Stimulated activated CD8-positive, alpha-beta memory T cell treated with anti-CD3 and anti-CD28 coated beads, Interleukin-7, amount 100 ng/mL, for 4 hours (primary cell): ENCODE data around the gene LAMTOR1.

Experiments used
- DNase-seq, 2 donors: peaks; one replicate each; pipeline ENCODE4 v3.0.0-alpha.2; 2020; ENCODE audit warnings: low read depth in 2 of 2

The LAMTOR1 gene

DNA sequence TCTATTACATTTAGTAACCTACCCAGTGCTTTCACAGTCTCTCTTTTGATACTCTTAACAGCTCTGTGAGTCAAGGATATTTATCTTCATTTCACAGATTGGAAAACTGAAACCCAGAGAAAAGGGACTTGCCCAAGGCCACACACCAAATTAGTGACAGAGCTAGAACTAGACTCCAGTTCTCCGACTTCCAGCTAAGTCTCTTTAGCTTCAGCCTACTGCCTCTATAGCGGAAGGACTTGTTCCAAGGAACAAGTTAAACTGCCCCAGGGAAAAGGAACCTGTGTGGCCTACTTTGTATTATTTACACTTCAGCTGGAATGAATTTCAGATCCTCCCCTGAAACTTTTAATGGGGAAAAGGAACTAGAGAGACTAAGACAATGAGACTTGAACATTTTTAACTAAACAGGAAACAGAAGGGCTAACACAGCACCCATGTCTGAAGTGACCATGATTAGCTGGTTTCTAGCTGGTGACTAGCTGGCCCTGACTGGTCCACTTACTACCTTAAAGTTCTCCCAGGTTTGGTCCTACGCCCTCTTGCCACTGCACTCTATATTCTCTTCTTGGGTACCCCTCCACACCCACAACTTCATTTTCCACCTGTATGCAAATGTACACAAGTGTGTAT is 21.2 kb downstream of the LAMTOR1 start:
- no peak for DNase-seq

GRCh38 chr11:72081184-72081644 is 21.9 kb downstream of the LAMTOR1 start:
- no peak for DNase-seq

GRCh38 chr11:72080326-72081183 is 22.5 kb downstream of the LAMTOR1 start, which contains the start of the genes LRRC51 and NUMA1:
TSS of gene LRRC51 (plus strand) at chr11:72080850. CDS start at chr11:72089084, 8,234 bp downstream.
TSS of gene NUMA1 (minus strand) at chr11:72080542. CDS start at chr11:72035943, 44,599 bp downstream.
- DNase-seq, result peak; percentile 98 to 99

DNA sequence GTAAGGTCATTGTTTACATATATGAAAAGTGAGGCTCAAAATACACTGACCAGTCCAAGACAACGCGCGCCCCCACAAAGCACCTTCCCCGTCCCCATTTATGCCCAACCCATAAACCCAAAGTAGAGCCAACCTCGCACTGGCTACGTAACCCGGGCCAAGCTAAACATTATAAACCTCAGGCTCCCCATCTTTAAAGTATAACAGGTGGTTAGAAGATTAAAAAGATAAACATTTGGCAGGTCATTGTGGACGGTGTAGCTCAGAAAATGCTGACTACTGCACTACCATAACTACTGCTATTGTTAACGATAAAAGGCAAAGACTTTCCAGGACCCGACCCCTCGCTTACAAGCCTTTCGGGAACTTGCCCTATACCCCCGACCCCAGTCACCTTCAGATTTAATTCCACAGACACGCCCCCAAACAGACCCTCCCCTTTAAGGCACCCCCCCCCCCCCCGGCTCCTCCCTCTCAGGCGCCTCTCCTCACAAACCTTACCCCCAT is 23.2 kb downstream of the LAMTOR1 start:
- DNase-seq, result no peak

DNA sequence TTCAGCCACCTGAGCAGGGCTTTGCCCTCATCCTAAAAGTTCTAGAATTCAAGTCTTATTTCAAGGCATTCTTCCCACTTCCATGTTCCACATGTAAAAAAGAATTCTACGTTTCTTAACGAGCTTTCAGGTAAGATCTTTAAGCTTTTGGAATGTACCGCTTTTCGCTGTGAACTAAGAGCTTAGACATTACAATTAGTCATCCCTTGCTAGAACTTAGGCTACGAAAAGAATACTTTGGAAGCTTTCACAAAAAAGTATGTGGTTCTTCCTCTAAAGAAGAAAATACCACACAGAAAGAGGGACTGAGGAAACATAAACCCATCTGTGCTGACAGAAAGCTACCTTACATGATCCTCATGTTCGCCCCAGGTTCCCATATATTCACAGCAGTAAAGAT is 24.6 kb downstream of the LAMTOR1 start:
- DNase-seq, result no peak

DNA sequence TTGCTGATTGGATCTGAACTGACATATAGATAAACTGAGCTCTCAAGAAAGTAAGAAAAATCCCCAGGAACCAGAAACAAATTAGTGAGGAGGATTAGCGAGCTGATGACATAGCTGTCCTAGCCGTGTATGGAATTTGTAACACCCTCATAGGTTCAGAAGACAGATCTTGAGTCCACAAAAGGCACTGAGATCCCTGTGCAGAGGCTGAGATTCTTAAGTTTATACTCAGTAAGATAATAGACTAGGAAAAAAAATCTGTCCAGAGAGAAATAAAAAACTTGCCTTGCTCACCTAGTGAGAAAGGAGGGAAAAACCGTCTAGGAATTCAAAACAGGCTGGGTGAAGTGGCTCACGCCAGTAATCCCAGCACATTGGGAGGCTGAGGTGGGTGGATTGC is 27.3 kb downstream of the LAMTOR1 start:
- no peak for DNase-seq

- no peak for DNase-seq
These were observed 28.0 kb downstream of the LAMTOR1 start for GRCh38 chr11:72075109-72075508.

GRCh38 chr11:72072348-72072747 is 30.7 kb downstream of the LAMTOR1 start:
- DNase-seq, result no peak

DNA sequence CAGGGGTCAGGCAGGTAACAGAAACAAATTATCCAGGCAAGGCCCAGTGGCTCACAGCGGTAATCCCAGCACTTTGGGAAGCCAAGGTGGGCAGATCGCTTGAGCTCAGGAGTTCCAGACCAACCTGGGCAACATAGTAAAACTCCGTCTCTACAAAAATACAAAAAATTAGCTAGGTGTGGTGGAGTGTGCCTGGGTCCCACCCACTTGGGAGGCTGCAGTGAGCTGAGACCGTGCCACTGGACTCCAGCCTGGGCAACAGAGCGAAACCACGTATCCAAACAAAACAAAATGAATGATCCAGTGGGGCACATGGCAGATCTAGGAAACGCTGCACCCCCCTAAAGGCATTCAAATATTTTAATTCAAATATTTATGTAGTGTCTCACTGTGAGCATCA is 32.6 kb downstream of the LAMTOR1 start:
- no peak for DNase-seq

DNA sequence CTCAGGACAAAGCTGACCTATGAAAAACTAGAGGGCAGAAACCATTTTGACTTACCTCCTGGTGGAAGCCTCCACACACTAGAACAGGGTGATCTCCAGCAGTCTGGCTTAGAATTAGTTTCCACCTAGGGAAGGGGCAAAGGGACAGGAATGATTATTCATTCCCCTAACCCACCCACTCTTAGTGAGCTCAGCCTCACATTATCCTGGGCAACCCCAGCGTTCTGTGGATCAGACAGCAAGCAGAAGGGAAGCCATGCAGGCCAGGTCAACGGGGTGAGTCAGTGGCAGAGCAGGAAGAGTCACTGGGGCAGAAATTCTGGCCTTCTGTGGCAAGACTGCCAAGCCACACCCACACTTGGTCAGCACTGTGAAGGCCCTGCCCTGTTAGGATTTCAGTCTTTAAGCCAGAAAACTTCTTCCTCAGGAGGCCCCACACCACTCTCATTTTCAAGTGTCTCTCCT is 33.3 kb downstream of the LAMTOR1 start:
- DNase-seq, result no peak

GRCh38 chr11:72069200-72069599 is 33.9 kb downstream of the LAMTOR1 start:
- DNase-seq, result no peak

DNA sequence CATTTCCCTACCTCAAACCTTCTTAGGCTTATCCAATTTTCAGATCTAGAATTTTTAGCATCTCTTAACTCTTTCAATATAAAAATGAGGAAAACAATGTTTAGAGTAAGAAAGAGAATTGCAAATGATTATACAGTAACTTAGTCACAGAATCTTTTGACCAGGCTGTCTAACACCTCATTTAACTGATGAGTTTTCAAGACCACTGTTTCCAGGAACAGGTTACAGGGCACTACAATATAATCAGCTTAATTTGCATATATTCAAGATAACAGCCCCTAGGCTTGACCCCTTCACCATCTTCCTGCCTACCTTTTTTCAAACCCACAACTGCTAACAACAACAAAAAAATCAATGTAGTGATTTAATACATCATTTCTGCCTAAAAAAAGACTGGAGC is 35.4 kb downstream of the LAMTOR1 start:
- no peak for DNase-seq

GRCh38 chr11:72067266-72067665 is 35.8 kb downstream of the LAMTOR1 start:
- DNase-seq, result no peak

DNA sequence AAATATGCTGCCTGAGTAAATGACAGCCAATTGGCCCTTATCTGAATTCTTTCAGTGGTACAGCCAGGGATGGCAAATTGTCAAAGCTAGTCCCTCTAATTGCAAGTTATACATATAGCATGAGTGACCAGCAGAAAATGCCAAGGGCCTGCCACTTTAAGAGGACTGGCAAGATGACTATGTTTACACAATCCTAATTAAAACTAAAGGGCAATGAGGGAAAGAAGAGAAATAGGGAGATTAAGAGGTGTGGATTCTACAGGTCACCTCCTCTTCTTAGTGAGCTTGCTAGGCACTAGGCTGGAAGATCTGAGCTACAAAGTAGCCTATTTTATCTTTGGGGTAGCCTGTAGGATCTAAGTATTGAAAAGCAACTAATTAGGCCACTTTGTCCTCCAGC is 36.2 kb downstream of the LAMTOR1 start:
- no peak for DNase-seq

DNA sequence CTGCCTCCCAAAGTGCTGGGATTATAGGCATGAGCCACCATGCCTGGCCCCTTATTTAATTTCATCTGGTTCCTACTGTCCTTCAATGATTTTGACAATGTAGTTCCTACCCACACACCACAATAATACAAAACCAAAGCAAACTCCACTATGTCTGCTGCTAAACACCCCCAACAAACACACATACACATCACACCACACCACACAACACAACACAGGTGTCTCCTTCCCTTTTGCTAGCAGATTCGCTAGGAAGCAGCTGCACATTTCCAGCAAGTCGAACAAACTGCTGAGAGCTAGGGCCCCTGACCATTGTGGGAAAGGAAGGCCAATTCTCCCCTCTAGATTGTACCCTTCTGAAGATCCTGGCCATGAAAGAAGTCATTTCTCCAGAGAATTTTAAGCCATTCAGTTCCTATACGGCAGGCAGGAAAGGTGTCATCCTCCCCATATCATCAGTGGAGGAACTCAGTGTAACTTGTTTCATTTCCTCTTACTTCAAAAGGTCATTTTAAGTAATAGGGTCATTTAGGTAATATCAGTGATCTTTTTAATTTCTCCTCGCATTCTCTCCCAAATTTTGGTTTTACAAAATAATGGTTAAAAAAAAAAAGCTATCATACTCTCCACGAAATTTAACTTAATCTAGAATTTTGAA is 41.2 kb downstream of the LAMTOR1 start:
- no peak for DNase-seq

GRCh38 chr11:72058416-72059034 is 44.6 kb downstream of the LAMTOR1 start:
- DNase-seq, result no peak

DNA sequence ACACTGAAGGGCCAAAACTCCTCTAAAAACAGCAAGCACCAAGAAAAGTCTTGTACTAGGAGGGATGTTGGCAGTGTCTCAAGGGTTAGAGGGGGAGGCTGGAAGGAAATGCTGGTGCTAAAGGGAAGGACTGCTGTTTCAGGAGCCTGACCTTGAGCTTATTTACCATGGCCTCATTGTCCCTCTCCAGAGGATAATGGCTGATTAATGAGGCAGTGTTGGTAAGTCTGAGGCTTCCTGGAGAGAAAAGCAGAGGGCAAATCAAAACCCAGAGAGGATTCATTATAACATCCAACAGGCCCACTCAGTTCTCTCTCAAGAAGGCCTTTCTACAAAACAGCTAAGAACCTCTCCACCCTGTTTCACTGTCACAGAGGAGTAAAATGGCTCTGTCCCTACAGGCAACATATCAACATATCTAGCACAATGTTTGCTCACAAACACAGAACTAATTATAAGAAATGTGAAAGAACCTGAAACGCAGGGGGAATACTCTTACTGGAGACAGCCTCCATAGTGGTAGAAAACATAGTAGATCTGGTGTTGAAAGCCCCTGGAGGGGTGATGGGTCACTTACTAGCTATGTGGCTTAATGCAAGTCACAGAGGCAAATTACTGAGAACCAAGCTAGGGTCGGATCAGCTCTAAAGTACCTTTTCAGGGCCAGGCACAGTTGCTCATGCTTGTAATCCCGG is 54.2 kb downstream of the LAMTOR1 start:
- no peak for DNase-seq
